ENCODE results near the gene PAM.

Gene PAM

DNA sequence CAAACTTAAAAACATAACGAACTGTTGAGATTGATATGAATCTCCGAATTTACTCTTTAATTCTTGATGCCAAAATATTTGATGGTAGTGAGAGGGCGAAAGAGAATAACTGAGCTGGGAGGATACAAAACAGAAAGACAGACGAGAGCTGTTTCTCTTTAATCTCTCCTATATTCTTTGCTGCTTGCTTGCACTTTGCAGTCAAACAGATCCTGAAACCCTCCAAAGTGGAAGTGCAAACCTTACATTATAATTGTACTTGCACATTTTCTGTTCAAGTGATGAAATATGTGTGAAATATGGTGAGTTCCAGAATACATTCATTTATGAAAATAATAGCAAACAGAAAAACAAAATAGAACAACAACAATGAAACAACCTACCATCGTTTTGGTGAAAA is 63.8 kb downstream of the PAM start:
- no peak overlapping the region for H3K27ac ChIP-seq (replicated peaks)
- TF ChIP-seq, protein P1, sequence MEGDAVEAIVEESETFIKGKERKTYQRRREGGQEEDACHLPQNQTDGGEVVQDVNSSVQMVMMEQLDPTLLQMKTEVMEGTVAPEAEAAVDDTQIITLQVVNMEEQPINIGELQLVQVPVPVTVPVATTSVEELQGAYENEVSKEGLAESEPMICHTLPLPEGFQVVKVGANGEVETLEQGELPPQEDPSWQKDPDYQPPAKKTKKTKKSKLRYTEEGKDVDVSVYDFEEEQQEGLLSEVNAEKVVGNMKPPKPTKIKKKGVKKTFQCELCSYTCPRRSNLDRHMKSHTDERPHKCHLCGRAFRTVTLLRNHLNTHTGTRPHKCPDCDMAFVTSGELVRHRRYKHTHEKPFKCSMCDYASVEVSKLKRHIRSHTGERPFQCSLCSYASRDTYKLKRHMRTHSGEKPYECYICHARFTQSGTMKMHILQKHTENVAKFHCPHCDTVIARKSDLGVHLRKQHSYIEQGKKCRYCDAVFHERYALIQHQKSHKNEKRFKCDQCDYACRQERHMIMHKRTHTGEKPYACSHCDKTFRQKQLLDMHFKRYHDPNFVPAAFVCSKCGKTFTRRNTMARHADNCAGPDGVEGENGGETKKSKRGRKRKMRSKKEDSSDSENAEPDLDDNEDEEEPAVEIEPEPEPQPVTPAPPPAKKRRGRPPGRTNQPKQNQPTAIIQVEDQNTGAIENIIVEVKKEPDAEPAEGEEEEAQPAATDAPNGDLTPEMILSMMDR (IDR thresholded peaks at IDR 0.05; ENCODE audit: insufficient read depth, low read length) = no peak
- TF ChIP-seq POLR2AphosphoS5 (IDR thresholded peaks at IDR 0.05; ENCODE audit: low read depth) = no peak
- TF ChIP-seq, protein P2, sequence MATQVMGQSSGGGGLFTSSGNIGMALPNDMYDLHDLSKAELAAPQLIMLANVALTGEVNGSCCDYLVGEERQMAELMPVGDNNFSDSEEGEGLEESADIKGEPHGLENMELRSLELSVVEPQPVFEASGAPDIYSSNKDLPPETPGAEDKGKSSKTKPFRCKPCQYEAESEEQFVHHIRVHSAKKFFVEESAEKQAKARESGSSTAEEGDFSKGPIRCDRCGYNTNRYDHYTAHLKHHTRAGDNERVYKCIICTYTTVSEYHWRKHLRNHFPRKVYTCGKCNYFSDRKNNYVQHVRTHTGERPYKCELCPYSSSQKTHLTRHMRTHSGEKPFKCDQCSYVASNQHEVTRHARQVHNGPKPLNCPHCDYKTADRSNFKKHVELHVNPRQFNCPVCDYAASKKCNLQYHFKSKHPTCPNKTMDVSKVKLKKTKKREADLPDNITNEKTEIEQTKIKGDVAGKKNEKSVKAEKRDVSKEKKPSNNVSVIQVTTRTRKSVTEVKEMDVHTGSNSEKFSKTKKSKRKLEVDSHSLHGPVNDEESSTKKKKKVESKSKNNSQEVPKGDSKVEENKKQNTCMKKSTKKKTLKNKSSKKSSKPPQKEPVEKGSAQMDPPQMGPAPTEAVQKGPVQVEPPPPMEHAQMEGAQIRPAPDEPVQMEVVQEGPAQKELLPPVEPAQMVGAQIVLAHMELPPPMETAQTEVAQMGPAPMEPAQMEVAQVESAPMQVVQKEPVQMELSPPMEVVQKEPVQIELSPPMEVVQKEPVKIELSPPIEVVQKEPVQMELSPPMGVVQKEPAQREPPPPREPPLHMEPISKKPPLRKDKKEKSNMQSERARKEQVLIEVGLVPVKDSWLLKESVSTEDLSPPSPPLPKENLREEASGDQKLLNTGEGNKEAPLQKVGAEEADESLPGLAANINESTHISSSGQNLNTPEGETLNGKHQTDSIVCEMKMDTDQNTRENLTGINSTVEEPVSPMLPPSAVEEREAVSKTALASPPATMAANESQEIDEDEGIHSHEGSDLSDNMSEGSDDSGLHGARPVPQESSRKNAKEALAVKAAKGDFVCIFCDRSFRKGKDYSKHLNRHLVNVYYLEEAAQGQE (IDR thresholded peaks at IDR 0.05; ENCODE audit: insufficient replicate concordance, low read depth) = no peak
- TF ChIP-seq GABPA (IDR thresholded peaks at IDR 0.05; ENCODE audit: low read depth) = no peak
- TF ChIP-seq SPI1 (IDR thresholded peaks at IDR 0.05; ENCODE audit: borderline replicate concordance, low read depth) = no peak
- H3K4me3 ChIP-seq (replicated peaks; ENCODE audit: insufficient read depth, low read length) = no peak overlapping the region
- no peaks in the 10 kb centered on the region for H3K27me3 ChIP-seq (ENCODE audit: insufficient read depth, poor library complexity, severe bottlenecking)
- DNase-seq (ENCODE audit: low read depth in 1 of 2, low spot score in 1 of 2) = no peak

DNA sequence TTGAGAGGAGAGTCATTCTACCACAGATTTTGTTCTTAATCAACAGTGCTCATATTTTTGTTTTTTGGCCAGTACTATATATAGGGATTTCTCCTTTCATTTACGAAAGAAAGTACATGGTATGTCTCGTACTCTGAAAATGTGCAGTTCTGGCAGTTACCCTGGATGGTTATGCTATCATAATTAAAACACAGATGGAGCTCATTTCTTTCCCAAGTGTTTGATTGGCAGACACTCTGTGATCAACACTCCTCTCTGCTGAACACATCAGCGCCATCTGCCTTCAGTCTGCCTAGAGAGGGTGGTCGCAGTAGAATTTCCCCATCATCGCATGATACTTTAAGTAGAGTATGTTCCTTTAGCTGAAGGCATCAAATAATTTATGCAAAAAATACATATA is 64.5 kb downstream of the PAM start:
- no peak overlapping the region for H3K4me3 ChIP-seq (replicated peaks; ENCODE audit: insufficient read depth, low read length)
- no peaks in the 10 kb centered on the region for H3K27me3 ChIP-seq (ENCODE audit: insufficient read depth, poor library complexity, severe bottlenecking)
- H3K27ac ChIP-seq (replicated peaks) = no peak overlapping the region
- no peak for DNase-seq (ENCODE audit: low read depth in 1 of 2, low spot score in 1 of 2)
- TF ChIP-seq, protein P2 (IDR thresholded peaks at IDR 0.05; ENCODE audit: insufficient replicate concordance, low read depth) = no peak
- TF ChIP-seq POLR2AphosphoS5 (IDR thresholded peaks at IDR 0.05; ENCODE audit: low read depth) (no peak), GABPA (IDR thresholded peaks at IDR 0.05; ENCODE audit: low read depth) (no peak), SPI1 (IDR thresholded peaks at IDR 0.05; ENCODE audit: borderline replicate concordance, low read depth) (no peak)
- TF ChIP-seq, protein P1 (IDR thresholded peaks at IDR 0.05; ENCODE audit: insufficient read depth, low read length) = no peak

DNA sequence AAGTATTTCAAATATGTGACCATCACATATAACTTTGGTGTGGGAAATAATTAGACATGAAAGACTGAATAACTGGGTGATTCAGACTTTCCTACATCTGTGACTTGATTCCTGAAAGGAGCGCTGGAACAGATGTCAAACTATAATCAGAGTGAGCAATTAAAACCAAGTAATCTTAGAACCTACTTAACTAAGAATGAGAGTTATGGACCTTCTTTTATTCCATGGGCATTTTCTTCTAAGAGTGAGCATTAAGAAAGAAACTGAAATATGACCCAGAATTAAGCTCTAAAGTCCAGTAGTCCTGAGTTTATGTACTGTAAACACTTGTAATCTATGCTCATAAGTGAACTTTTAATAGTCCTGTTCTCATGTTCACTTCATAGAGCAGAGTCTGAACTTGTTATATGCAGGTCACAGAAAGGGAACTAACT is 68.4 kb downstream of the PAM start:
- no peaks in the 10 kb centered on the region for H3K27me3 ChIP-seq (ENCODE audit: insufficient read depth, poor library complexity, severe bottlenecking)
- TF ChIP-seq, protein P1 (IDR thresholded peaks at IDR 0.05; ENCODE audit: insufficient read depth, low read length) = no peak
- TF ChIP-seq, protein P2 (IDR thresholded peaks at IDR 0.05; ENCODE audit: insufficient replicate concordance, low read depth) = no peak
- no peak for TF ChIP-seq GABPA (IDR thresholded peaks at IDR 0.05; ENCODE audit: low read depth)
- TF ChIP-seq POLR2AphosphoS5 (IDR thresholded peaks at IDR 0.05; ENCODE audit: low read depth) = no peak
- no peak for TF ChIP-seq SPI1 (IDR thresholded peaks at IDR 0.05; ENCODE audit: borderline replicate concordance, low read depth)
- no peak for DNase-seq (ENCODE audit: low read depth in 1 of 2, low spot score in 1 of 2)
- no peak overlapping the region for H3K27ac ChIP-seq (replicated peaks)
- H3K4me3 ChIP-seq (replicated peaks; ENCODE audit: insufficient read depth, low read length) = no peak overlapping the region
